Measurements from ENCODE around the gene POU2F2. TPM values are rescaled to one million over a fixed set of nuclear protein-coding genes. Genes with fewer than 3 reads are reported as not detected.
A peak's percentile ranks its signal among the peaks of the same experiment; 100 is the strongest.

The POU2F2 gene
- total and polyA plus RNA-seq, 9 of the 15 experiments (the other 6 are each of a cell fraction or from before 2014, with no cell fraction given): 0.03 to 0.68 (median 0.14) TPM

- TF ChIP-seq ZNF717 (CRISPR knock-in tag; IDR thresholded peaks at IDR 0.05): no peak
- no peak for TF ChIP-seq IFI16 (CRISPR knock-in tag; IDR thresholded peaks at IDR 0.05)
- TF ChIP-seq SAFB2 (IDR thresholded peaks at IDR 0.05; ENCODE audit: borderline replicate concordance, low read depth, low read length, severe bottlenecking): no peak
- no peak for TF ChIP-seq HSF4 (CRISPR knock-in tag; IDR thresholded peaks at IDR 0.05; ENCODE audit: borderline replicate concordance)
- TF ChIP-seq CREB3L1 (IDR thresholded peaks at IDR 0.05; ENCODE audit: borderline replicate concordance, low read depth): peak; percentile 57; the same call in 1 of the 2 replicates
- no peak for TF ChIP-seq ZNF318 (IDR thresholded peaks at IDR 0.05; ENCODE audit: borderline replicate concordance in 1 of 2, low read depth in 1 of 2)
- TF ChIP-seq ZFP91 (CRISPR knock-in tag; IDR thresholded peaks at IDR 0.05): no peak
- TF ChIP-seq ZNF436 (CRISPR knock-in tag; IDR thresholded peaks at IDR 0.05): no peak
- TF ChIP-seq NR4A1 (CRISPR knock-in tag; IDR thresholded peaks at IDR 0.05): 0 out of 2 replicates have a peak, but pooled peaks have one; percentile 63
- TF ChIP-seq NR4A1 (tag; IDR thresholded peaks at IDR 0.05): no peak
- TF ChIP-seq GTF2E2 (tag; IDR thresholded peaks at IDR 0.05): peak; percentile 99
- TF ChIP-seq HEY1 (CRISPR knock-in tag; IDR thresholded peaks at IDR 0.05; ENCODE audit: borderline replicate concordance): no peak
Observed at GRCh38 chr19:42075616-42076379, 56.4 kb downstream of the POU2F2 start, which contains the start of gene ZNF574 (continued).

Data from K562 (cell line).